Activated T-cell treated with anti-CD3 and anti-CD28 coated beads for 4 hours (primary cell): Measurements from ENCODE around the gene CCDC102B.
"Not testable (repeated sequence)": the region's sequence is repeated elsewhere in the genome, so short reads cannot be mapped to it uniquely, and the experiment has no call there.

ENCODE experiments used
- DNase-seq: peaks from one replicate; pipeline ENCODE4 v3.0.0-alpha.2; 2020

CCDC102B gene

GRCh38 chr18:68984342-68984741 lies 186.5 kb downstream of the CCDC102B start:
- no peak for DNase-seq

- DNase-seq: no peak
Measured at GRCh38 chr18:68985172-68985820, 187.4 kb downstream of the CCDC102B start.

- DNase-seq: no peak
Measured at GRCh38 chr18:68991286-68991685, 193.4 kb downstream of the CCDC102B start.

- no peak for DNase-seq
Measured at GRCh38 chr18:68992719-68993482, 195.0 kb downstream of the CCDC102B start.

GRCh38 chr18:68995675-68996074 lies 197.8 kb downstream of the CCDC102B start:
- DNase-seq: no peak

GRCh38 chr18:68997845-68998244 lies 200.0 kb downstream of the CCDC102B start:
- DNase-seq: no peak

GRCh38 chr18:69000366-69000765 lies 202.5 kb downstream of the CCDC102B start:
- no peak for DNase-seq

GRCh38 chr18:69002233-69002632 lies 204.4 kb downstream of the CCDC102B start:
- DNase-seq: no peak

- not testable (repeated sequence) for DNase-seq
Measured at GRCh38 chr18:69006212-69006611, 208.3 kb downstream of the CCDC102B start.

GRCh38 chr18:69008538-69008937 lies 210.7 kb downstream of the CCDC102B start:
- no peak for DNase-seq

- DNase-seq: no peak
Measured at GRCh38 chr18:69021211-69021805, 223.4 kb downstream of the CCDC102B start.

GRCh38 chr18:69022426-69022825 lies 224.5 kb downstream of the CCDC102B start:
- DNase-seq: no peak

- DNase-seq: no peak
Measured at GRCh38 chr18:69031571-69031970, 233.7 kb downstream of the CCDC102B start.

GRCh38 chr18:69032009-69032408 lies 234.1 kb downstream of the CCDC102B start:
- DNase-seq: no peak

GRCh38 chr18:69035756-69036155 lies 237.9 kb downstream of the CCDC102B start:
- DNase-seq: no peak

- no peak for DNase-seq
Measured at GRCh38 chr18:69044215-69044614, 246.3 kb downstream of the CCDC102B start.

GRCh38 chr18:69064063-69064462 lies 266.2 kb downstream of the CCDC102B start:
- DNase-seq: no peak

- no peak for DNase-seq
Measured at GRCh38 chr18:69067048-69067447, 269.2 kb downstream of the CCDC102B start.

- no peak for DNase-seq
Measured at GRCh38 chr18:69071680-69072079, 273.8 kb downstream of the CCDC102B start.

- no peak for DNase-seq
Measured at GRCh38 chr18:69081846-69082245, 284.0 kb downstream of the CCDC102B start.

GRCh38 chr18:69082499-69082898 lies 284.6 kb downstream of the CCDC102B start:
- no peak for DNase-seq

GRCh38 chr18:69085951-69086350 lies 288.1 kb downstream of the CCDC102B start:
- no peak for DNase-seq

- DNase-seq: no peak
Measured at GRCh38 chr18:69088973-69089372, 291.1 kb downstream of the CCDC102B start.

GRCh38 chr18:69097349-69097748 lies 299.5 kb downstream of the CCDC102B start:
- DNase-seq: no peak
